Smooth muscle cell of the umbilical artery (primary cell): Measurements from ENCODE around the gene ZNF540. TPM values are rescaled to one million over a fixed set of nuclear protein-coding genes. Genes with fewer than 3 reads are reported as not detected.

Experiments used
- total RNA-seq: library from RNA; depleted of rRNA; stranded (reverse); fragments of >200 nt; gene quantifications from 2 replicates; pipeline ENCODE4 v1.2.3, GENCODE V29; 2014

Gene ZNF540
- 0.28 and 0.89 TPM in 2 replicates for total RNA-seq

GRCh38 chr19:37594304-37594981, at the start of gene ZNF540, which contains the start of gene ZNF571:
Gene ZNF540, plus strand, starts transcription at chr19:37594876. Its CDS starts 3,572 bp downstream, at chr19:37598448.
Gene ZNF571, minus strand, starts transcription at chr19:37594792. Its CDS starts 8,116 bp downstream, at chr19:37586676.

GRCh38 chr19:37655301-37655688, 60.6 kb downstream of the ZNF540 start, which contains the start of gene ZFP30:
Gene ZFP30, minus strand, starts transcription at chr19:37655465. Its CDS starts 7,643 bp downstream, at chr19:37647822.

Other genes starting within 250 kb of the ZNF540 start
- 4.2 and 4.8 TPM in 2 replicates for gene ZNF527, start 223.8 kb upstream of the ZNF540 start, total RNA-seq
- gene ZNF569, start 127.4 kb upstream of the ZNF540 start, total RNA-seq = 9.7 and 11.0 TPM in 2 replicates
- gene ZNF570, start 125.5 kb upstream of the ZNF540 start, total RNA-seq = 9.1 and 11.0 TPM in 2 replicates
- gene ZNF793, start 87.9 kb upstream of the ZNF540 start, total RNA-seq = 1.5 and 2.5 TPM in 2 replicates
- 3.2 and 4.2 TPM in 2 replicates for gene ZNF571, start 84 bp upstream of the ZNF540 start, total RNA-seq
- 18.2 and 19.9 TPM in 2 replicates for gene ZFP30, start 60.6 kb downstream of the ZNF540 start, total RNA-seq
- gene ZNF607, start 124.9 kb downstream of the ZNF540 start, total RNA-seq = 5.8 and 5.9 TPM in 2 replicates
- 6.6 and 8.6 TPM in 2 replicates for gene ZNF573, start 184.7 kb downstream of the ZNF540 start, total RNA-seq